Colonic mucosa (tissue), 4 donors: ENCODE results near the gene KRT16. TPM values are rescaled to one million over a fixed set of nuclear protein-coding genes. Genes with fewer than 3 reads are reported as not detected.
"Not testable (repeated sequence)": the region's sequence is repeated elsewhere in the genome, so short reads cannot be mapped to it uniquely, and the experiment has no call there.

Experiments used
- DNase-seq: peaks from one replicate; pipeline ENCODE4 v3.0.0-alpha.2; 2020
- H3K27ac ChIP-seq: fragments of 200-600 bp; one replicate; pipeline ENCODE4 v1.8.0; 2021
- H3K27me3 ChIP-seq: fragments of 200-600 bp; one replicate; pipeline ENCODE4 v1.8.0; 2021
- H3K36me3 ChIP-seq: fragments of 200-600 bp; one replicate; pipeline ENCODE4 v1.8.0; 2021
- H3K4me1 ChIP-seq: fragments of 200-600 bp; one replicate; pipeline ENCODE4 v1.8.0; 2021; ENCODE audit warnings: mild to moderate bottlenecking
- H3K4me3 ChIP-seq: fragments of 200-600 bp; one replicate; pipeline ENCODE4 v1.8.0; 2021
- H3K9ac ChIP-seq, 2 donors: one replicate each; pipeline ENCODE4 v1.7.0; 2013; ENCODE audit warnings: control low read depth in 2 of 2, low read depth in 2 of 2, low read length in 2 of 2
- H3K9me3 ChIP-seq: fragments of 200-600 bp; one replicate; pipeline ENCODE4 v1.8.0; 2021
- CTCF ChIP-seq: fragments of 200-600 bp; IDR thresholded peaks from one replicate; pipeline ENCODE4 v1.8.0; 2022; ENCODE audit warnings: antibody characterized with exemption, mild to moderate bottlenecking
- intact Hi-C: fragments of 100-400 bp; cut with DNase I; formaldehyde crosslinking; loops from one replicate; pipeline ENCODE4 v1.14.1; 2022
- total RNA-seq, 2 donors: library from RNA; stranded (reverse); fragmentation: NEBNext Ultra II Directional in 1 of 2; extraction: Animal tissue kit (Norgen Biotek cat#: 25700) in 1 of 2; gene quantifications; one replicate each; pipeline ENCODE4 v1.2.1, GENCODE V29; 2021
- donor health status: healthy.
- donor health status: DM: no; HTN: no; CAD: no.
- donor health status: DM: no; HTN: no; CAD: no.

KRT16 gene
- total RNA-seq, 2 donors from 2014 or later: not detected

- DNase-seq: no peak
- no peak overlapping the region for H3K9ac ChIP-seq
- H3K4me3 ChIP-seq: no peak overlapping the region
- no peaks in the 10 kb centered on the region for H3K27me3 ChIP-seq
- TF ChIP-seq CTCF: no peak
- H3K36me3 ChIP-seq: no peaks in the 10 kb centered on the region
- no peaks in the 10 kb centered on the region for H3K9me3 ChIP-seq
- no peaks in the 10 kb centered on the region for H3K4me1 ChIP-seq
- intact Hi-C loops: no loop called here
- no peak overlapping the region for H3K27ac ChIP-seq
These were observed 913 bp upstream of the KRT16 start for GRCh38 chr17:41613277-41614082.

- TF ChIP-seq CTCF: no peak
- Histone ChIP-seq H3K4me1 (no peaks in the 10 kb centered on the region), H3K4me3 (no peak overlapping the region), H3K36me3 (no peaks in the 10 kb centered on the region), H3K9ac (no peak overlapping the region), H3K27ac (no peak overlapping the region), H3K27me3 (no peaks in the 10 kb centered on the region), H3K9me3 (no peaks in the 10 kb centered on the region)
- DNase-seq: no peak
- intact Hi-C loops: no loop called here
These were observed 1.5 kb downstream of the KRT16 start for GRCh38 chr17:41610965-41611640.

GRCh38 chr17:41610061-41610517 is 2.5 kb downstream of the KRT16 start:
- H3K9me3 ChIP-seq, H3K27me3 ChIP-seq, H3K9ac ChIP-seq, H3K4me1 ChIP-seq, H3K4me3 ChIP-seq, intact Hi-C loops, H3K27ac ChIP-seq, H3K36me3 ChIP-seq, DNase-seq: not testable (repeated sequence)

GRCh38 chr17:41606930-41607329 is 5.6 kb downstream of the KRT16 start:
- intact Hi-C loops, H3K9ac ChIP-seq, H3K4me1 ChIP-seq, H3K36me3 ChIP-seq, H3K27me3 ChIP-seq, H3K9me3 ChIP-seq, H3K27ac ChIP-seq, DNase-seq, H3K4me3 ChIP-seq: not testable (repeated sequence)

GRCh38 chr17:41602524-41602923 is 10.0 kb downstream of the KRT16 start:
- Histone ChIP-seq H3K27ac (no peak overlapping the region), H3K36me3 (no peaks in the 10 kb centered on the region), H3K4me3 (no peak overlapping the region), H3K27me3 (no peaks in the 10 kb centered on the region), H3K9me3 (no peaks in the 10 kb centered on the region), H3K4me1 (no peaks in the 10 kb centered on the region), H3K9ac (no peak overlapping the region)
- TF ChIP-seq CTCF: no peak
- intact Hi-C loops: no loop called here
- DNase-seq: no peak

GRCh38 chr17:41600318-41600717 is 12.2 kb downstream of the KRT16 start:
- no peaks in the 10 kb centered on the region for H3K36me3 ChIP-seq
- intact Hi-C loops: no loop called here
- H3K27me3 ChIP-seq: no peaks in the 10 kb centered on the region
- no peak overlapping the region for H3K4me3 ChIP-seq
- DNase-seq: no peak
- no peaks in the 10 kb centered on the region for H3K9me3 ChIP-seq
- H3K4me1 ChIP-seq: no peaks in the 10 kb centered on the region
- TF ChIP-seq CTCF: no peak
- no peak overlapping the region for H3K27ac ChIP-seq
- no peak overlapping the region for H3K9ac ChIP-seq
